GM12878 (cell line): Measurements from ENCODE around the gene IDH3A.

ENCODE experiments used
- EZH2 ChIP-seq: IDR thresholded peaks from 2 replicates; pipeline ENCODE4 v1.6.1; 2012; ENCODE audit warnings: low read depth, mild to moderate bottlenecking, control low read depth, inconsistent platforms, low read length, borderline replicate concordance; ENCODE audit not compliant: control insufficient read depth
- TF ChIP-seq, protein P1 (sequence below), 3 experiments: IDR thresholded peaks in 2 of 3; conservative IDR thresholded peaks in 1 of 3; 2 replicates each; pipeline ENCODE4 v1.5.1; 2011; ENCODE audit warnings: low read depth in 3 of 3, low read length in 3 of 3, mild to moderate bottlenecking in 3 of 3, control low read depth in 2 of 3, moderate library complexity in 2 of 3, inconsistent platforms in 1 of 3, mixed read lengths in 1 of 3; ENCODE audit not compliant: control insufficient read depth in 2 of 3, insufficient read depth in 1 of 3; ENCODE audit errors: extremely low read depth in 1 of 3

DNA sequence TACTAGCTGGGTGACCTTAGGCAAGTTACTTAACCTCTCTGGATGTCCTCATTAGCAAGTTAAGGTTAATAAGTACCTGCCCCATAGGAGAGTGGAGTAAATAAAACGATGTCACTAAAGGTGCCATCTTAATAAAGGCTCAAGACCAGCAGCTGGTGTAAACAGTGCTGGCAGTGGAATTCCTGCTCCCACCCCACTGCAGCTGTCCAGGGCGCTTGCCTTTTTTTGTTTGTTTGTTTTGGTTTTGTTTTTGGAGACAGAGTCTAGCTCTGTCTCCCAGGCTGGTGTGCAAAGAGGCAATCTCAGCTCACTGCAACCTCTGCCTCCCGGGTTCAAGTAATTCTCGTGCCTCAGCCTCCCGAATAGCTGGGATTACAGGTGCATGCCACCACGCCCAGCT is 28.9 kb downstream of the IDH3A start:
- TF ChIP-seq, protein P1, sequence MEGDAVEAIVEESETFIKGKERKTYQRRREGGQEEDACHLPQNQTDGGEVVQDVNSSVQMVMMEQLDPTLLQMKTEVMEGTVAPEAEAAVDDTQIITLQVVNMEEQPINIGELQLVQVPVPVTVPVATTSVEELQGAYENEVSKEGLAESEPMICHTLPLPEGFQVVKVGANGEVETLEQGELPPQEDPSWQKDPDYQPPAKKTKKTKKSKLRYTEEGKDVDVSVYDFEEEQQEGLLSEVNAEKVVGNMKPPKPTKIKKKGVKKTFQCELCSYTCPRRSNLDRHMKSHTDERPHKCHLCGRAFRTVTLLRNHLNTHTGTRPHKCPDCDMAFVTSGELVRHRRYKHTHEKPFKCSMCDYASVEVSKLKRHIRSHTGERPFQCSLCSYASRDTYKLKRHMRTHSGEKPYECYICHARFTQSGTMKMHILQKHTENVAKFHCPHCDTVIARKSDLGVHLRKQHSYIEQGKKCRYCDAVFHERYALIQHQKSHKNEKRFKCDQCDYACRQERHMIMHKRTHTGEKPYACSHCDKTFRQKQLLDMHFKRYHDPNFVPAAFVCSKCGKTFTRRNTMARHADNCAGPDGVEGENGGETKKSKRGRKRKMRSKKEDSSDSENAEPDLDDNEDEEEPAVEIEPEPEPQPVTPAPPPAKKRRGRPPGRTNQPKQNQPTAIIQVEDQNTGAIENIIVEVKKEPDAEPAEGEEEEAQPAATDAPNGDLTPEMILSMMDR (IDR thresholded peaks at IDR 0.05 in 2 of 3, conservative IDR thresholded peaks at IDR 0.05 in 1 of 3; ENCODE audit: control insufficient read depth in 2 of 3, extremely low read depth in 1 of 3, insufficient read depth in 1 of 3, low read depth in 3 of 3, low read length in 3 of 3): no peak
- TF ChIP-seq EZH2: no peak
